Renal pelvis (tissue), 12 donors: ENCODE results near the gene TBCB. TPM values are rescaled to one million over a fixed set of nuclear protein-coding genes. Genes with fewer than 3 reads are reported as not detected.
"Not testable (repeated sequence)": the region's sequence is repeated elsewhere in the genome, so short reads cannot be mapped to it uniquely, and the experiment has no call there.

Source experiments
- DNase-seq: peaks from one replicate; pipeline ENCODE4 v3.0.0-alpha.2; 2013
- long read RNA-seq, 16 experiments: transcript quantifications; one replicate each; lab custom pipeline, GENCODE V29; 2026
- polyA plus RNA-seq, 3 donors: library from polyadenylated mRNA; unstranded; fragments of 120-200 nt; gene quantifications; one replicate each; pipeline ENCODE4 v1.2.1, GENCODE V29; 2013; ENCODE audit not compliant: insufficient read length in 3 of 3

Gene TBCB, protein sequence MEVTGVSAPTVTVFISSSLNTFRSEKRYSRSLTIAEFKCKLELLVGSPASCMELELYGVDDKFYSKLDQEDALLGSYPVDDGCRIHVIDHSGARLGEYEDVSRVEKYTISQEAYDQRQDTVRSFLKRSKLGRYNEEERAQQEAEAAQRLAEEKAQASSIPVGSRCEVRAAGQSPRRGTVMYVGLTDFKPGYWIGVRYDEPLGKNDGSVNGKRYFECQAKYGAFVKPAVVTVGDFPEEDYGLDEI
- polyA plus RNA-seq, result 100 to 1,000 TPM; 110 to 149 (median 133) TPM
- long read RNA-seq, donor 1, transcript TBCB-208 (5 exons, 776 nt), result minor isoform, 7 of 230 reads
- long read RNA-seq, donor 1, transcript TBCB-201 (6 exons, 1,473 nt), result major isoform, 65 of 230 reads
- long read RNA-seq, donor 1, partial matches to known transcripts, result 13 of 230 reads
- long read RNA-seq, donor 1, other reads (novel, unspliced or antisense), result 142 of 230 reads
- long read RNA-seq, donor 2, transcript TBCB-208 (5 exons, 776 nt), result minor isoform, 8 of 129 reads
- long read RNA-seq, donor 2, transcript TBCB-201 (6 exons, 1,473 nt), result major isoform, 107 of 129 reads
- long read RNA-seq, donor 2, partial matches to known transcripts, result 5 of 129 reads
- long read RNA-seq, donor 2, other reads (novel, unspliced or antisense), result 0 of 129 reads
- long read RNA-seq, donor 3, transcript TBCB-201 (6 exons, 1,473 nt), result major isoform, 80 of 96 reads
- long read RNA-seq, donor 3, partial matches to known transcripts, result 8 of 96 reads
- long read RNA-seq, donor 3, other reads (novel, unspliced or antisense), result 0 of 96 reads
- long read RNA-seq, donor 4, transcript TBCB-201 (6 exons, 1,473 nt), result major isoform, 91 of 131 reads
- long read RNA-seq, donor 4, transcript TBCB-208 (5 exons, 776 nt), result minor isoform, 11 of 131 reads
- long read RNA-seq, donor 4, transcript TBCB-203 (3 exons, 630 nt), result minor isoform, 5 of 131 reads
- long read RNA-seq, donor 4, partial matches to known transcripts, result 15 of 131 reads
- long read RNA-seq, donor 4, other reads (novel, unspliced or antisense), result 5 of 131 reads
- long read RNA-seq, donor 5, transcript TBCB-201 (6 exons, 1,473 nt), result major isoform, 56 of 66 reads
- long read RNA-seq, donor 5, partial matches to known transcripts, result 5 of 66 reads
- long read RNA-seq, donor 5, other reads (novel, unspliced or antisense), result 0 of 66 reads
- long read RNA-seq, donor 6, transcript TBCB-201 (6 exons, 1,473 nt), result major isoform, 46 of 63 reads
- long read RNA-seq, donor 6, partial matches to known transcripts, result 10 of 63 reads
- long read RNA-seq, donor 6, other reads (novel, unspliced or antisense), result 0 of 63 reads
- long read RNA-seq, donor 7, transcript TBCB-202 (4 exons, 791 nt), result minor isoform, 6 of 321 reads
- long read RNA-seq, donor 7, transcript TBCB-201 (6 exons, 1,473 nt), result major isoform, 82 of 321 reads
- long read RNA-seq, donor 7, transcript TBCB-208 (5 exons, 776 nt), result minor isoform, 5 of 321 reads
- long read RNA-seq, donor 7, partial matches to known transcripts, result 78 of 321 reads
- long read RNA-seq, donor 7, other reads (novel, unspliced or antisense), result 145 of 321 reads
- long read RNA-seq, donor 8, transcript TBCB-201 (6 exons, 1,473 nt), result major isoform, 32 of 41 reads
- long read RNA-seq, donor 8, partial matches to known transcripts, result 5 of 41 reads
- long read RNA-seq, donor 8, other reads (novel, unspliced or antisense), result 0 of 41 reads
- long read RNA-seq, donor 9, transcript TBCB-208 (5 exons, 776 nt), result minor isoform, 11 of 119 reads
- long read RNA-seq, donor 9, transcript TBCB-201 (6 exons, 1,473 nt), result major isoform, 87 of 119 reads
- long read RNA-seq, donor 9, partial matches to known transcripts, result 12 of 119 reads
- long read RNA-seq, donor 9, other reads (novel, unspliced or antisense), result 0 of 119 reads
- long read RNA-seq, donor 10, transcript TBCB-208 (5 exons, 776 nt), result minor isoform, 5 of 73 reads
- long read RNA-seq, donor 10, transcript TBCB-201 (6 exons, 1,473 nt), result major isoform, 56 of 73 reads
- long read RNA-seq, donor 10, partial matches to known transcripts, result 6 of 73 reads
- long read RNA-seq, donor 10, other reads (novel, unspliced or antisense), result 0 of 73 reads
- long read RNA-seq, donor 11, transcript TBCB-201 (6 exons, 1,473 nt), result major isoform, 54 of 62 reads
- long read RNA-seq, donor 11, partial matches to known transcripts, result 0 of 62 reads
- long read RNA-seq, donor 11, other reads (novel, unspliced or antisense), result 0 of 62 reads
- long read RNA-seq, donor 12, transcript TBCB-201 (6 exons, 1,473 nt), result major isoform, 96 of 116 reads
- long read RNA-seq, donor 12, transcript TBCB-208 (5 exons, 776 nt), result minor isoform, 8 of 116 reads
- long read RNA-seq, donor 12, partial matches to known transcripts, result 5 of 116 reads
- long read RNA-seq, donor 12, other reads (novel, unspliced or antisense), result 0 of 116 reads
- long read RNA-seq, donor 13, transcript TBCB-201 (6 exons, 1,473 nt), result major isoform, 29 of 54 reads
- long read RNA-seq, donor 13, transcript TBCB-208 (5 exons, 776 nt), result minor isoform, 8 of 54 reads
- long read RNA-seq, donor 13, partial matches to known transcripts, result 11 of 54 reads
- long read RNA-seq, donor 13, other reads (novel, unspliced or antisense), result 0 of 54 reads
- long read RNA-seq, donor 14, result 0 reads
- long read RNA-seq, donor 15, transcript TBCB-201 (6 exons, 1,473 nt), result major isoform, 81 of 107 reads
- long read RNA-seq, donor 15, partial matches to known transcripts, result 15 of 107 reads
- long read RNA-seq, donor 15, other reads (novel, unspliced or antisense), result 0 of 107 reads
- long read RNA-seq, donor 16, transcript TBCB-201 (6 exons, 1,473 nt), result major isoform, 82 of 101 reads
- long read RNA-seq, donor 16, transcript TBCB-208 (5 exons, 776 nt), result minor isoform, 7 of 101 reads
- long read RNA-seq, donor 16, partial matches to known transcripts, result 8 of 101 reads
- long read RNA-seq, donor 16, other reads (novel, unspliced or antisense), result 0 of 101 reads

DNA sequence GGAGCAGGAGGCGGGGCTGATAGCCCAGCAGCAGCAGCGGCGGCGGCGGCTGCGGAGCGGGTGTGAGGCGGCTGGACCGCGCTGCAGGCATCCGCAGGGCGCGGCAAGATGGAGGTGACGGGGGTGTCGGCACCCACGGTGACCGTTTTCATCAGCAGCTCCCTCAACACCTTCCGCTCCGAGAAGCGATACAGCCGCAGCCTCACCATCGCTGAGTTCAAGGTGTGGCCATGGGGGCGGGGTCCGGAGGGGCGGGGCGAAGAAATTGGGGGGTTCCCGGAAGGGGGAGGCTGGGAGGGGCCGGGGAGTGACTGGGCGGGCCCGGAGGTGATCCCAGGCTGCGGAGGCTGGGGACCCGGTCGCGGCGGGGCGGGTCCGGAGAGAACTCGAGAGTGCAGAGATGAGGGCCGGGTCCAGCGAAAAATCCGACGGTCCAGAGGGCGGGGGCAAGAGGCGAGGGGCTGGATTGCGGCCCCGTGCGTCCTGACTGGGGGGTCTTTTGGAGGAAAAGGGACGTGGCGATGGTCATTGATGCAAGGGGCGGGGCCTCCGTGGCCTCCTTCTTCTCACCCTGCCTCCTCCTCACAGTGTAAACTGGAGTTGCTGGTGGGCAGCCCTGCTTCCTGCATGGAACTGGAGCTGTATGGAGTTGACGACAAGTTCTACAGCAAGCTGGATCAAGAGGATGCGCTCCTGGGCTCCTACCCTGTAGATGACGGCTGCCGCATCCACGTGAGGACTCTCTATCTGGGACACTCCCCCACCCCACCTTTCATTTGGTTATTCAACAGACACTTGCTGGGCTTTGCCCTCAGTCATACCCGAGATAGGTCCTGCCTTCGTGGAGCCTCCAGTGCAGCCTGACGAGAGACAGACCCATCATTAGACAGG is at the start of gene TBCB:
Gene TBCB (plus strand): TSS at position 16 of the 891 bp plus-strand sequence. CDS start 93 bp downstream, at position 109.
- peak; percentile 4 for DNase-seq

DNA sequence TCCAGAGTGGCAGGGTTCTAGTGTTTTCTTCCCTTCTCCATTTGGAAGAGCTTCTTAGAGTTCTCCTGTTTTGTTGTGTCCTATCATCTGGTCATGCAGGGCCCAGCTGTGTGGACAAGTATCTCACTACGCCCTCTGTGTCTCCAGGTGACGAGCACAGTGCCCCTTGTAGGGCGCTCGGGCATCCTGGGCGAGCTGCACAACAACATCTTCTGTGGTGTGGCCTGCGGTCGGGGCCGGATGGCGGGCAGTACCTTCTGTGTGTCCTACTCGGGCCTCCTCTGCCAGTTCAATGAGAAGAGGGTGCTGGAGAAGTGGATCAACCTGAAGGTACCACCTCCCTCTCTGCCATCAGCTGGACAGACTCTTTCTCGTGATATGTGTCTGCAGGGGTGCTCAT is 47.6 kb upstream of the TBCB start:
- DNase-seq, result no peak

DNA sequence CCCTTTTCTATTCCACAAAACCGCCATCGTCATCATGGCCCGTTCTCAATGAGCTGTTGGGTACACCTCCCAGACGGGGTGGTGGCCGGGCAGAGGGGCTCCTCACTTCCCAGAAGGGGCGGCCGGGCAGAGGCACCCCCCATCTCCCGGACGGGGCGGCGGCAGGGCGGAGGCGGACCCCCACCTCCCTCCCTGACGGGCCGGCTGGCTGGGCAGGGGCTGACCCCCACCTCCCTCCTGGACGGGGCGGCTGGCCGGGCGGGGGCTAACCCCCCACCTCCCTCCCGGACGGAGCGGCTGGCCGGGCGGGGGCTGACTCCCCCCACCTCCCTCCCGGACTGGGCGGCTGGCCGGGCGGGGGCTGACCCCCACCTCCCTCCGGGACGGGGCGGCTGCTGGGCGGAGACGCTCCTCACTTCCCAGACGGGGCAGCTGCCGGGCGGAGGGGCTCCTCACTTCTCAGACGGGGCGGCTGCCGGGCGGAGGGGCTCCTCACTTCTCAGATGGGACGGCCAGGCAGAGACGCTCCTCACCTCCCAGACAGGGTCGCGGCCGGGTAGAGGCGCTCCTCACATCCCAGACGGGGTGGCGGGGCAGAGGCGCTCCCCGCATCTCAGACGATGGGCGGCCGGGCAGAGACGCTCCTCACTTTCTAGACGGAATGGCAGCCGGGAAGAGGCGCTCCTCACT is 46.3 kb upstream of the TBCB start:
- not testable (repeated sequence) for DNase-seq

DNA sequence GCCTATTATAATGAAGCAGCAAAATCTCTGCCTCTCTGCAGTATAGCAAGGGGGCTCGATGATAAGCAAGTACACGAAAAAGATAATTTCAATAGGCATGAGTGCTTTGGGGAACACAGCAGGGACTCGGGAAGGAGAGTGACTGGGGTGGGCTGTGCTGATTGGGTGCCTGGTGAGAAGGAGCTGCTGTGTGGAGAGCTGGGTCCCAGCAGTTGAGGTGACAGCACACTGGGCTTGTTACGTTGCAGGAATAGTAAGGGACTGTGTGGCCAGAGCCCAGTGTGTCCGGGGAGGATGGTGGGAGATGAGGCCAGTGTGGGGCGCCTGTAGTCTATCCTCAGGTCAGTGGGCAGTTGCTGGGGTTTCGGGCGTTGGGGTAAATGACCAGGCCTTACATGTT is 43.2 kb upstream of the TBCB start:
- DNase-seq, result no peak

DNA sequence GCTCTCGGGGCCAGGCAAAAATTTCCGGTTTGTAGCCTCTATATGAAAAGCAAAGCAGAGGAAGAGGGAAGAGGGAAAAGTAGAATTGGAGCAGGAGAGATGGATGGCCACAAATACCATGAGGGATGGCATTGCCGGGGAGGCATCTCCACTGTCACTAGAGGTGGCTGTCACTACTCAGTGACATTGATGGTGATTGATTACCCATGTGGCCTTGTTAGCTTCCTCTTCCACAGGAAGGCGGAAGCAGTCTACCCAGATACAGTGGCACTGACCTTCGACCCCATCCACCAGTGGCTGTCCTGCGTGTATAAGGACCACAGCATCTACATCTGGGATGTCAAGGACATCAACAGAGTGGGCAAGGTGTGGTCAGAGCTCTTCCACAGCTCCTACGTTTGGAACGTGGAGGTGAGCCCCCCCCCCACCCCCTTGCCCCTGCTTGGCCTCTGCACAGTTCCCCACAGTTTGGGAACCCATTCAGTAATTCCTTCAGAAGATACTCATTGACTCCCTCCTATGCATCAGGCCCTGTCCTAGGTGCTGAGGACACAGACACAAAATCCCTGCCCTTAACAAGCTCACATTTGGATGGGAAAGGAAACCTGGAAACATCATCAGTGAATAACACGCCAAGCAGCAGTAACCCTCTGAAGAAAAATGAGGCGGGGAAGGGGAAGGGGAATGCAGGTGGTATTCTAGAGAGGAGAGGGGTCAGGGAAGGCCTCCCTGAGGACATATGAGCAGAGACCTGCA is 42.0 kb upstream of the TBCB start:
- no peak for DNase-seq

DNA sequence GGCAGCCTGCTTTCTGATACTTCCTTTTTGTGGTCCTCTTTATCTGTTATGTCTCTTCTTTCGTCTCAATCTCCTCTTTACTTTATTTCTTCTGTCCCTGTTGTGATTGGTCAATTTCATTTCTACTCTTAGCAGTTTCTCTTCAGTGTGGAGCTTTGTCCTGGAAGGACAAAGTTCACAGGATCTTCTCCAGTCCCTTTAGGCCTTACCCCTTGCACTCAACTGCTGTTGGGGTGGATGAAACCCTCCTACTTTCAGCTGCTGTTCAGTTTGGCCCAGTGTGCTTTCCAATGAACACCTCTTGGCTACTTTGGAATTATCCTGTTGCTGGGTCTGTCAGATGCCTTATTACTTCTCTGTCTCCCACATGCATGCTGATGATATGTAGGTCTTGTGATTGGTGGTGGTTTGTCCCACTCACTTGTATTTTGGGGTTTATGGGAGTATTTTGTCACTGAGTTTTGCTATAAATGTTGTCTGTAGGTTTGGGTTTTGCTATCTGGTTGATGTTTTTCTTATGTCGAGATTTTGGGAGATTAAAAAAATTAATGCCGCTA is 35.8 kb upstream of the TBCB start:
- no peak for DNase-seq

DNA sequence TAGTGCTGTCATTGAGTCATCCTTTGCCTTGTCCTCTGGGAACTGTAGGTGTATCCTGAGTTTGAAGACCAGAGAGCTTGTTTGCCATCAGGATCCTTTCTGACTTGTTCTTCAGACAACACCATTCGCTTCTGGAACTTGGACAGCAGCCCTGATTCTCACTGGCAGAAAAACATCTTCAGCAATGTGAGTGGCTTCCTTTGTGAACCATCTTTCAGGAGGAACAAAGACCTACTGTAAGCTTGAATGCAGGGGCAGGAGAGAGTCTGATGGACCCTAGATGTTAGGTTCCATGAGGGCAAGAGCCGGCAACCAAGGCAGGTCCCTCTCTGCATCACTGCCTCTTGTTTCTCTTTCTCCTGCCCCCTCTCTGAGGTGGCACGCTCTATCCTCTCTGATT is 33.9 kb upstream of the TBCB start:
- no peak for DNase-seq

DNA sequence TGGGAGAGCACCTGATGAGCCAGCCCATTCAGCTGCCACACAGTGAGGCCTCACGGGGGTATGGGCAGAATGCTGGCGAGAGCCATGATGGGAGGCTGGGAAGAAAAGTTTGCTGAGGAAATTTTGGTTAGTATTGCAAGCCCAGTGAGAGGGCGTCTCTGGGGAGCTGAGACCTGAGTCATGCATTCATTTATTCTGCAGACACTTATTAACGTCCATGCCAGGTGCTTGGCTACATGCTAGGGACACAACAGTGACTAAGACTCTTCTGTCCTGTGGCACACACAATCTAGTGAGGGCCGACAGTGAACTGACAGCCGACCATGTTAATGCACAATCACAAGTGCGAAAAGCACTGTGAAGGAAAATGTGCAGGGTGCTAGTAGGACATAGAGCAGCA is 33.4 kb upstream of the TBCB start:
- DNase-seq, result no peak

DNA sequence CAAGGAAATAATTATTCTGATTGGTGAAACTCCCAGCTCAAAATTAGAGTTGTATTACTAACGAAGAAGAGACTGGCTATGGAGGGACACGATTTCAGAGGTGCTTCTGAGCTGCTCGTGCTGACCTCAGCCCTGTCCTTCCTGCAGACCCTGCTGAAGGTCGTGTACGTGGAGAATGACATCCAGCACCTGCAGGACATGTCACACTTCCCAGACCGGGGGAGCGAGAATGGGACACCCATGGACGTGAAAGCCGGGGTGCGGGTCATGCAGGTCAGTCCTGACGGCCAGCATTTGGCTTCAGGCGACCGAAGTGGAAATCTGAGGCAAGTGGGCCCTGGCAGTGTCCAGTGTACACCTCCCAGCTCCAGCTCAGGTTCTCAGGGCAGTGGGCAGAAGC is 32.4 kb upstream of the TBCB start:
- no peak for DNase-seq

DNA sequence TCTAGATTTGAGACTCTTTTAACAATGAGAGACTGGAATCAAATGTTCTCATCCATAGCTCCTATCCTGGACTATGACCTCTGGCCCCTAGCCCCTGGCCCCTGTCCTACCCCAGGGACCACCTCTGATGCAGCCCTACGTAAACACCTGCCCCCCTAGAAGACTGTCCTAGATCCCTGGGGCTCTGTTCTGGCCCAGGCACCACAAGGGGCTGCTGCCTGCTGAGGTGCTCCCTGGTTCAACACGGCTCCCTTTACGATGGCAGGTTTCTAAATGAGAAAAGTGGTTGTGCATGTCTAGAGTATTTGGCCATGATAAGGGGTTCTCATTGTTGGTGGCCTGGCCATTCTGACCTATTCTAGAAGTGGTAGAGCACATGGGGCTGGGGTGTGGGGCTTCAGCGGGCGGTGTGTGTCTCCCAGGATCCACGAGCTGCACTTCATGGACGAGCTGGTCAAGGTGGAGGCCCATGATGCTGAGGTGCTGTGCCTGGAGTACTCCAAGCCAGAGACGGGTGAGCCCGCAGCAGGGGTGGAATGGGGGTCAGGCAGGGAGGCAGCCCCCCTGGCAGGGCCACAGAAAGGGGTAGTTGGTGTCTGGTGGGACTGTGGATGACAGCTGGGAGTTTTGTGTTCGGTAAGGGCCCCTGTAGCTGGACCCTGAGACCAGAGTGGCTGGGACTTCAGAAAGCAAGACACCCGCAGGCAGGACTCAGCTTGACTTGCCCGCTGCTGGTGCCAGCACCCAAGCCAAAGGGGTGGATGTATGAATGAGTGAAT is 30.8 kb upstream of the TBCB start:
- no peak for DNase-seq

DNA sequence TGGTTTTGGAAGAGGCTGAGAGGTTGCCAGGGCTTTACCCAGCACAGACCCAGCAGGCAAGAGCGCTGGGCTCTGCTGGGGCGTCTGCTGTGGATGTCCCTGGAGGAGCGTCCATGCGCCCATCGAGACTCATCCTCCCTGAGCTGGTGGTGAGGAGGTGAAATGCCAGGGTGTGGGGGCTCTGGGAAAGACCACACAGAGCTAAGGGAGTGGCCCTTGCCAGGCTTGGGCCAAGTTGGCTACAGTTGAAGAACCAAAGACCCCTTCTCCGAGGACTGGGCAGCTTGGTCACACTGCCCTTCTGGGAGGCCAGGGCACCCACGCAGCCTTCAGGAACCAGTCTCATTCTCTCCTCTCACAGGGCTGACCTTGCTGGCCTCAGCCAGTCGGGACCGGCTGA is 28.9 kb upstream of the TBCB start:
- no peak for DNase-seq

DNA sequence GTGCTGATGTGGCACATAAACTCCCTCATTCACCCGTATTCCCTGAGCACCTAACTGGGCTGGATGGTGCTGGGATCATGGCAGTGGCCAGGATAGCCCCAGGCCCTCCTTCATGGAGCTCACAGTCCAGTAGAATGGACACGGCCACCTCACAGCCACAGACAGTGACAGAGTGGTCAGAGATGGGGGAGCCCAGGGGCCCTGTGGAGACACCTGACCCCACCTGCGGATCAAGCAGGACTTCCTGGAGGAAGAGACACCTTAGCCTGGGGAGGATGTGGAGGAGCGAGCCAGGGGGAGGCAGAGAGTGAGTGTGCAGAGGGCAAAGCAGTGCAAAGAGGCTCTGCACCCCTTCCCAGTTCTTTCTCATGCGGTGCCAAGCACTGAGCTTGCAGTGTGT is 25.4 kb upstream of the TBCB start:
- no peak for DNase-seq

DNA sequence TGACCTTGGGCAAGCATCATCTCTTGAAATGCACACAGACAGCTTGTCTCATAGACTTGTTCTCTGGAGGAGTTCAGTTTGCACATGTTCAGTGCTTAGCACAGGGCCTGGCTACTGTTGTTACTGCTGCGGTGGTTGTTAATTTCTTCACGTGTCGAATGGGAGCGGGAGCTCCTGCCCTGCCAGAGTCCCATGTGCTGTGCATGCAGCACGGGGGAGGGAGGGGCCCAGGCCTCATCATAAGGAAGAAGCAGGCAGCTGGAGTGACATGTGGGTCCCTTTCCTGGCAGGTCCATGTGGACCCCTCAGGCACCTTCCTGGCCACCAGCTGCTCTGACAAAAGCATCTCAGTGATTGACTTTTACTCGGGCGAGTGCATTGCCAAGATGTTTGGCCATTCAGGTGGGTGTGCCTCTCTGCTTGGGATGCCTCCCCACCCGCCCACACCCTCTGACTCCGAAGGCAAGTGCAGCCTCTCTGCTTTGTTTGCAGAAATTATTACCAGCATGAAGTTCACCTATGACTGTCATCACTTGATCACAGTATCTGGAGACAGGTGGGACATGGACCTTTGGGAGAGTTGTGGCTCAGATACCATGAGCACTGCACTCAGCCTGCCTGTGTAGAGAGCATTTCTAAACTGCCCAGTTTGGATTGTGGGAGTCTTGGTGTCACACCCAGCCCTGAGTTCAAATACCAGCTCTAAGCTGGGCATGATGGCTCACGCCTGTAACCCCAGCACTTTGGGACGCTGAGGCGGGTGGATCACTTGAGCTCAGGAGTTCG is 24.2 kb upstream of the TBCB start:
- DNase-seq, result no peak

DNA sequence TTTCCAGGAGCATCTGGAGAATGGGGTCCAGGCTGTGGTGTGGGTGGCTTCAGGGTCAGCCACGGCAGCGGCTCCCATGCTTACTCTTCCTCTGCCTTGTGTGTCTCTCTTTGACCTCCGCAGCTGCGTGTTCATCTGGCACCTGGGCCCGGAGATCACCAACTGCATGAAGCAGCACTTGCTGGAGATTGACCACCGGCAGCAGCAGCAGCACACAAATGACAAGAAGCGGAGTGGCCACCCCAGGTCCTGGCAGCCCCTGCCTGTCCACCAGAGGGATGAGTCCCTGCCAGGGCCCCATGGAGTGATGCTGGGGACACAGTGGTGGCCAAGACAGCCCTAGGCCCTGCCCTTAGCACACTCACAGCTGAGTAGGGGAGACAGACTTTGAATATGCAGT is 22.7 kb upstream of the TBCB start:
- no peak for DNase-seq
